ENCODE measurements around the gene ADCY5. TPM values are rescaled to one million over a fixed set of nuclear protein-coding genes. Genes with fewer than 3 reads are reported as not detected.

Gene ADCY5
- polyA plus RNA-seq, 2 of the 4 experiments (the other 2 are of a cell fraction): 0.57 to 0.68 TPM

- 68% methylated on average over 3 of the region's 5 CpGs for WGBS (ENCODE audit: missing lambda C conversion rate)
- no peak for ATAC-seq
- CTCF ChIA-PET: interaction anchor here (0.9 to 2.4 kb wide), 3 partner anchors 23 to 142 kb away, joined by 3 to 11 read pairs (median 5); partner anchors contain the start of gene ADCY5
These were observed 22.2 kb upstream of the ADCY5 start for GRCh38 chr3:123471106-123471505.

GRCh38 chr3:123469323-123469995, 20.6 kb upstream of the ADCY5 start:
- ChIA-PET CTCF (interaction anchor here (0.5 to 2.4 kb wide), 3 partner anchors 21 to 101 kb away, joined by 3 to 5 read pairs (median 3); partner anchors contain the start of gene ADCY5), POLR2A (no interaction called here)
- H3K9me3 ChIP-seq: no peaks in the 10 kb centered on the region
- no peak for DNase-seq (ENCODE audit: low read depth in 1 of 2, low spot score in 1 of 2)
- H3K4me3 ChIP-seq: no peak overlapping the region
- TF ChIP-seq FOXS1 (CRISPR knock-in tag; IDR thresholded peaks at IDR 0.05): no peak
- TF ChIP-seq EHF (CRISPR knock-in tag; IDR thresholded peaks at IDR 0.05): no peak
- TF ChIP-seq REST (IDR thresholded peaks at IDR 0.05): no peak
- TF ChIP-seq E2F6 (IDR thresholded peaks at IDR 0.05; ENCODE audit: borderline replicate concordance, low read depth): no peak
- no peak for TF ChIP-seq SREBF2 (IDR thresholded peaks at IDR 0.05)
- no peak for TF ChIP-seq CBX2 (IDR thresholded peaks at IDR 0.05; ENCODE audit: borderline replicate concordance, low read depth)
- TF ChIP-seq JUN (IDR thresholded peaks at IDR 0.05): no peak
- no peak for TF ChIP-seq SMC3 (IDR thresholded peaks at IDR 0.05)
- TF ChIP-seq RARB (CRISPR knock-in tag; IDR thresholded peaks at IDR 0.05): no peak
- ATAC-seq: peak in 1 of 2 experiments; percentile 41; a peak in 2 of 6 replicates
- no peak overlapping the region for H3K27ac ChIP-seq
- no peaks in the 10 kb centered on the region for H3K4me1 ChIP-seq
- no peak for FAIRE-seq
- H3K4me2 ChIP-seq: no peak overlapping the region
- WGBS (ENCODE audit: missing lambda C conversion rate): 40% methylated on average over 11 of the region's 11 CpGs

More at GRCh38 chr3:123471106-123471505, 22.2 kb upstream of the ADCY5 start:
- Histone ChIP-seq H3K9me3 (no peaks in the 10 kb centered on the region), H3K4me2 (no peak overlapping the region), H3K27ac (no peak overlapping the region), H3K4me1 (no peaks in the 10 kb centered on the region), H3K4me3 (no peak overlapping the region)
- FAIRE-seq (no peak), DNase-seq (ENCODE audit: low read depth in 1 of 2, low spot score in 1 of 2) (no peak)
- TF ChIP-seq SREBF2 (IDR thresholded peaks at IDR 0.05): no peak
- no peak for TF ChIP-seq ELK1 (IDR thresholded peaks at IDR 0.05; ENCODE audit: low read depth, low read length)
- no peak for TF ChIP-seq HOXB5 (CRISPR knock-in tag; IDR thresholded peaks at IDR 0.05)
- no peak for TF ChIP-seq ZC3H11A (IDR thresholded peaks at IDR 0.05)
- TF ChIP-seq EP300 (IDR thresholded peaks at IDR 0.05): no peak
- TF ChIP-seq HDAC2 (IDR thresholded peaks at IDR 0.05): no peak
- no peak for TF ChIP-seq JUNB (IDR thresholded peaks at IDR 0.05)
- POLR2A ChIA-PET: no interaction called here

- H3K4me2 ChIP-seq: no peak overlapping the region
- WGBS (ENCODE audit: missing lambda C conversion rate): 32% methylated on average over 5 of the region's 5 CpGs
These were observed 18.2 kb upstream of the ADCY5 start for GRCh38 chr3:123467046-123467445.

More at GRCh38 chr3:123467046-123467445, 18.2 kb upstream of the ADCY5 start:
- no peak overlapping the region for H3K27ac ChIP-seq
- CTCF ChIA-PET: interaction anchor here (0.9 to 1.6 kb wide), 2 partner anchors 9 to 22 kb away, joined by 4 to 5 read pairs; no protein-coding TSS in a partner anchor
- no peak overlapping the region for H3K4me3 ChIP-seq
- H3K4me1 ChIP-seq: no peaks in the 10 kb centered on the region
- ATAC-seq: no peak
- TF ChIP-seq HOXA7 (CRISPR knock-in tag; IDR thresholded peaks at IDR 0.05): no peak
- TF ChIP-seq FOXS1 (CRISPR knock-in tag; IDR thresholded peaks at IDR 0.05): no peak
- no peak for TF ChIP-seq TFCP2L1 (CRISPR knock-in tag; IDR thresholded peaks at IDR 0.05)
- TF ChIP-seq ZFP36 (IDR thresholded peaks at IDR 0.05; ENCODE audit: borderline replicate concordance, partially characterized antibody): no peak
- TF ChIP-seq EHMT2 (IDR thresholded peaks at IDR 0.05; ENCODE audit: low read depth): no peak
- no peak for TF ChIP-seq FOSL2 (IDR thresholded peaks at IDR 0.05)
- TF ChIP-seq FOSL2 (CRISPR knock-in tag; IDR thresholded peaks at IDR 0.05): no peak
- TF ChIP-seq HDAC2 (IDR thresholded peaks at IDR 0.05): no peak
- TF ChIP-seq GATA3 (IDR thresholded peaks at IDR 0.05; ENCODE audit: borderline replicate concordance): no peak
- TF ChIP-seq PHF8 (IDR thresholded peaks at IDR 0.05; ENCODE audit: borderline replicate concordance, low read depth): no peak
- TF ChIP-seq HEYL (CRISPR knock-in tag; IDR thresholded peaks at IDR 0.05): no peak
- no peak for TF ChIP-seq POLR2A (IDR thresholded peaks at IDR 0.05; ENCODE audit: low read length)
- no peak for TF ChIP-seq CHD2 (IDR thresholded peaks at IDR 0.05; ENCODE audit: low read length, partially characterized antibody)
- TF ChIP-seq NFE2L2 (conservative IDR thresholded peaks at IDR 0.05; ENCODE audit: low read length): no peak
- no peak for TF ChIP-seq CEBPB (IDR thresholded peaks at IDR 0.05)
- TF ChIP-seq HOXB5 (CRISPR knock-in tag; IDR thresholded peaks at IDR 0.05): no peak
- no peak for TF ChIP-seq RCOR1 (IDR thresholded peaks at IDR 0.05; ENCODE audit: low read depth, low read length)
- no peak for TF ChIP-seq BHLHE40 (IDR thresholded peaks at IDR 0.05; ENCODE audit: low read depth, low read length)
- TF ChIP-seq CBX8 (IDR thresholded peaks at IDR 0.05): no peak
- TF ChIP-seq RFX5 (IDR thresholded peaks at IDR 0.05): no peak
- POLR2A ChIA-PET: no interaction called here
- FAIRE-seq: no peak
- no peak for DNase-seq (ENCODE audit: low read depth in 1 of 2, low spot score in 1 of 2)
- H3K9me3 ChIP-seq: no peaks in the 10 kb centered on the region

Measured in A549 (cell line).